HepG2 (cell line): ENCODE data around the gene PRRC1.

Source experiments
- CHD2 ChIP-seq: IDR thresholded peaks from 2 replicates; pipeline ENCODE4 v1.6.1; 2011; ENCODE audit warnings: low read depth, low read length, improper control_type of control experiment
- DZIP1 ChIP-seq: sonication (generic); formaldehyde crosslinking; IDR thresholded peaks from 2 replicates; pipeline ENCODE4 v1.5.0; 2020; ENCODE audit warnings: mild to moderate bottlenecking, missing genetic modification reagents
- IRF1 ChIP-seq: sonication (generic); formaldehyde crosslinking; IDR thresholded peaks from 2 replicates; pipeline ENCODE4 v1.4.0; 2020; ENCODE audit warnings: low read depth, mild to moderate bottlenecking, missing genetic modification reagents
- KLF6 ChIP-seq: IDR thresholded peaks from 2 replicates; pipeline ENCODE4 v1.8.0; 2016; ENCODE audit warnings: missing biosample characterization, missing genetic modification reagents
- NFE2L1 ChIP-seq: sonication (generic); formaldehyde crosslinking; IDR thresholded peaks from 2 replicates; pipeline ENCODE4 v1.4.0; 2020; ENCODE audit warnings: missing genetic modification reagents, mild to moderate bottlenecking, borderline replicate concordance
- RERE ChIP-seq: IDR thresholded peaks from 2 replicates; pipeline ENCODE4 v1.6.1; 2016; ENCODE audit warnings: low read depth, missing genetic modification reagents, missing compliant biosample characterization
- SP4 ChIP-seq: sonication (generic); formaldehyde crosslinking; IDR thresholded peaks from 2 replicates; pipeline ENCODE4 v1.8.1; 2023; ENCODE audit warnings: mild to moderate bottlenecking, missing genetic modification reagents
- ZNF121 ChIP-seq: sonication (generic); formaldehyde crosslinking; IDR thresholded peaks from 2 replicates; pipeline ENCODE4 v1.5.0; 2020; ENCODE audit warnings: mild to moderate bottlenecking, missing genetic modification reagents
- ZNF329 ChIP-seq: sonication (generic); formaldehyde crosslinking; IDR thresholded peaks from 2 replicates; pipeline ENCODE4 v1.9.0; 2021; ENCODE audit warnings: low read depth, mild to moderate bottlenecking, missing genetic modification reagents
- ZNF510 ChIP-seq: sonication (generic); formaldehyde crosslinking; IDR thresholded peaks from 2 replicates; pipeline ENCODE4 v1.4.0; 2020; ENCODE audit warnings: low read depth, mild to moderate bottlenecking, missing genetic modification reagents
- TF ChIP-seq, protein P1 (sequence below): sonication (generic); formaldehyde crosslinking; IDR thresholded peaks from 2 replicates; pipeline ENCODE4 v1.4.0; 2020; ENCODE audit warnings: missing genetic modification reagents
- TF ChIP-seq, protein P2 (sequence below): sonication (generic); formaldehyde crosslinking; IDR thresholded peaks from 2 replicates; pipeline ENCODE4 v1.5.0; 2020; ENCODE audit warnings: mild to moderate bottlenecking, missing genetic modification reagents, moderate library complexity

DNA sequence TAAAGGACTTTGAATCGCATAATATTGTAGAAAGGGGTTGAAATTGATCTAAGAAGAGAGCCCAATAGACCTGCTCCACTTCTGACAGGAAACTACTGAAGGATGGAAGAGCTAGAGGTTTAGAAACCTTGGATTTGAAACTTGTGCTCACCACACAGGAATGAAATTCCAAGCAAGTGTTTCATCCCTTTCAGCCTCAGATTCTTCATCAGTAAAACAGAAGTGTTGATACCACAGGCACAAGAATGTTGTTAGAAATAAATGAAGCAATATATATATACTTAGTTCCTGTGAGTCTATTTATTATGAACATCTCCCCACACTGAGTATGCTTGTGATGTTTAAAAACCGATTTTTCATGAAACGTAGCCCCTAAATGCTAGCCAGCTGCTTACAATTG, 43.8 kb downstream of the PRRC1 start:
- TF ChIP-seq ZNF329 (CRISPR knock-in tag), result no peak
- no peak for TF ChIP-seq ZNF510
- no peak for TF ChIP-seq CHD2
- TF ChIP-seq KLF6 (CRISPR knock-in tag), result no peak
- no peak for TF ChIP-seq DZIP1 (CRISPR knock-in tag)
- TF ChIP-seq NFE2L1 (CRISPR knock-in tag), result no peak
- TF ChIP-seq SP4 (CRISPR knock-in tag), result no peak
- TF ChIP-seq RERE (CRISPR knock-in tag), result no peak
- no peak for TF ChIP-seq ZNF121 (CRISPR knock-in tag)
- TF ChIP-seq, protein P1, sequence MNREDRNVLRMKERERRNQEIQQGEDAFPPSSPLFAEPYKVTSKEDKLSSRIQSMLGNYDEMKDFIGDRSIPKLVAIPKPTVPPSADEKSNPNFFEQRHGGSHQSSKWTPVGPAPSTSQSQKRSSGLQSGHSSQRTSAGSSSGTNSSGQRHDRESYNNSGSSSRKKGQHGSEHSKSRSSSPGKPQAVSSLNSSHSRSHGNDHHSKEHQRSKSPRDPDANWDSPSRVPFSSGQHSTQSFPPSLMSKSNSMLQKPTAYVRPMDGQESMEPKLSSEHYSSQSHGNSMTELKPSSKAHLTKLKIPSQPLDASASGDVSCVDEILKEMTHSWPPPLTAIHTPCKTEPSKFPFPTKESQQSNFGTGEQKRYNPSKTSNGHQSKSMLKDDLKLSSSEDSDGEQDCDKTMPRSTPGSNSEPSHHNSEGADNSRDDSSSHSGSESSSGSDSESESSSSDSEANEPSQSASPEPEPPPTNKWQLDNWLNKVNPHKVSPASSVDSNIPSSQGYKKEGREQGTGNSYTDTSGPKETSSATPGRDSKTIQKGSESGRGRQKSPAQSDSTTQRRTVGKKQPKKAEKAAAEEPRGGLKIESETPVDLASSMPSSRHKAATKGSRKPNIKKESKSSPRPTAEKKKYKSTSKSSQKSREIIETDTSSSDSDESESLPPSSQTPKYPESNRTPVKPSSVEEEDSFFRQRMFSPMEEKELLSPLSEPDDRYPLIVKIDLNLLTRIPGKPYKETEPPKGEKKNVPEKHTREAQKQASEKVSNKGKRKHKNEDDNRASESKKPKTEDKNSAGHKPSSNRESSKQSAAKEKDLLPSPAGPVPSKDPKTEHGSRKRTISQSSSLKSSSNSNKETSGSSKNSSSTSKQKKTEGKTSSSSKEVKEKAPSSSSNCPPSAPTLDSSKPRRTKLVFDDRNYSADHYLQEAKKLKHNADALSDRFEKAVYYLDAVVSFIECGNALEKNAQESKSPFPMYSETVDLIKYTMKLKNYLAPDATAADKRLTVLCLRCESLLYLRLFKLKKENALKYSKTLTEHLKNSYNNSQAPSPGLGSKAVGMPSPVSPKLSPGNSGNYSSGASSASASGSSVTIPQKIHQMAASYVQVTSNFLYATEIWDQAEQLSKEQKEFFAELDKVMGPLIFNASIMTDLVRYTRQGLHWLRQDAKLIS (CRISPR knock-in tag), result no peak
- TF ChIP-seq, protein P2, sequence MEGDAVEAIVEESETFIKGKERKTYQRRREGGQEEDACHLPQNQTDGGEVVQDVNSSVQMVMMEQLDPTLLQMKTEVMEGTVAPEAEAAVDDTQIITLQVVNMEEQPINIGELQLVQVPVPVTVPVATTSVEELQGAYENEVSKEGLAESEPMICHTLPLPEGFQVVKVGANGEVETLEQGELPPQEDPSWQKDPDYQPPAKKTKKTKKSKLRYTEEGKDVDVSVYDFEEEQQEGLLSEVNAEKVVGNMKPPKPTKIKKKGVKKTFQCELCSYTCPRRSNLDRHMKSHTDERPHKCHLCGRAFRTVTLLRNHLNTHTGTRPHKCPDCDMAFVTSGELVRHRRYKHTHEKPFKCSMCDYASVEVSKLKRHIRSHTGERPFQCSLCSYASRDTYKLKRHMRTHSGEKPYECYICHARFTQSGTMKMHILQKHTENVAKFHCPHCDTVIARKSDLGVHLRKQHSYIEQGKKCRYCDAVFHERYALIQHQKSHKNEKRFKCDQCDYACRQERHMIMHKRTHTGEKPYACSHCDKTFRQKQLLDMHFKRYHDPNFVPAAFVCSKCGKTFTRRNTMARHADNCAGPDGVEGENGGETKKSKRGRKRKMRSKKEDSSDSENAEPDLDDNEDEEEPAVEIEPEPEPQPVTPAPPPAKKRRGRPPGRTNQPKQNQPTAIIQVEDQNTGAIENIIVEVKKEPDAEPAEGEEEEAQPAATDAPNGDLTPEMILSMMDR (CRISPR knock-in tag), result no peak
- no peak for TF ChIP-seq IRF1
